Duodenal mucosa (tissue), 2 donors: ENCODE measurements around the gene NUMB.

Experiments
- H3K27ac ChIP-seq: one replicate; pipeline ENCODE4 v1.7.0; 2013; ENCODE audit warnings: low read depth, low read length
- H3K27me3 ChIP-seq, 2 donors: one replicate each; pipeline ENCODE4 v1.7.0; 2013; ENCODE audit warnings: low read length in 2 of 2, control low read depth in 1 of 2; ENCODE audit not compliant: insufficient read depth in 2 of 2, control insufficient read depth in 1 of 2
- H3K36me3 ChIP-seq, 2 donors: one replicate each; pipeline ENCODE4 v1.7.0; 2013; ENCODE audit warnings: low read length in 2 of 2, control low read depth in 1 of 2; ENCODE audit not compliant: insufficient read depth in 2 of 2, control insufficient read depth in 1 of 2
- H3K4me1 ChIP-seq, 2 donors: one replicate each; pipeline ENCODE4 v1.7.0; 2013; ENCODE audit warnings: low read length in 2 of 2, control low read depth in 1 of 2; ENCODE audit not compliant: insufficient read depth in 2 of 2, control insufficient read depth in 1 of 2
- H3K4me3 ChIP-seq, 2 donors: one replicate each; pipeline ENCODE4 v1.7.0; 2013; ENCODE audit warnings: low read length in 2 of 2, low read depth in 1 of 2
- H3K9ac ChIP-seq, 2 donors: one replicate each; pipeline ENCODE4 v1.7.0; 2013; ENCODE audit warnings: low read length in 2 of 2, low read depth in 1 of 2
- H3K9me3 ChIP-seq, 2 donors: one replicate each; pipeline ENCODE4 v1.7.0; 2013; ENCODE audit warnings: low read length in 2 of 2, control low read depth in 1 of 2; ENCODE audit not compliant: control insufficient read depth in 1 of 2

The NUMB gene

GRCh38 chr14:73458183-73458976, at the start of gene NUMB:
TSS of gene NUMB (minus strand) at chr14:73458546. CDS start at chr14:73355751, 102,795 bp downstream.
- H3K27ac ChIP-seq: peak within 1 kb of the TSS; percentile 88
- peak within 1 kb of the TSS; percentile 89 to 95 for H3K4me3 ChIP-seq
- H3K9ac ChIP-seq: peak within 1 kb of the TSS; percentile 91 to 95
- peaks cover 40 to 68% of the 10 kb centered on the region in 2 donors for H3K4me1 ChIP-seq
- no peaks in the 10 kb centered on the region for H3K27me3 ChIP-seq
- H3K36me3 ChIP-seq: no peaks in the 10 kb centered on the region
- H3K9me3 ChIP-seq: no peaks in the 10 kb centered on the region

GRCh38 chr14:73503648-73504047, 45.3 kb upstream of the NUMB start:
- no peak overlapping the region for H3K27ac ChIP-seq
- no peaks in the 10 kb centered on the region for H3K9me3 ChIP-seq
- no peaks in the 10 kb centered on the region for H3K4me1 ChIP-seq
- H3K4me3 ChIP-seq: no peak overlapping the region
- H3K36me3 ChIP-seq: peaks cover 0 to 13% of the 10 kb centered on the region in 2 donors
- H3K9ac ChIP-seq: no peak overlapping the region
- H3K27me3 ChIP-seq: no peaks in the 10 kb centered on the region

- Histone ChIP-seq H3K4me3 (no peak overlapping the region), H3K9me3 (no peaks in the 10 kb centered on the region), H3K9ac (no peak overlapping the region), H3K27ac (no peak overlapping the region), H3K27me3 (no peaks in the 10 kb centered on the region), H3K36me3 (peaks cover 0 to 18% of the 10 kb centered on the region in 2 donors), H3K4me1 (no peaks in the 10 kb centered on the region)
Measured at GRCh38 chr14:73502017-73502619, 43.8 kb upstream of the NUMB start.

GRCh38 chr14:73500360-73500759, 42.0 kb upstream of the NUMB start:
- H3K4me3 ChIP-seq: no peak overlapping the region
- H3K9me3 ChIP-seq: no peaks in the 10 kb centered on the region
- H3K9ac ChIP-seq: no peak overlapping the region
- no peak overlapping the region for H3K27ac ChIP-seq
- no peaks in the 10 kb centered on the region for H3K4me1 ChIP-seq
- H3K27me3 ChIP-seq: no peaks in the 10 kb centered on the region
- H3K36me3 ChIP-seq: peaks cover 0 to 21% of the 10 kb centered on the region in 2 donors

GRCh38 chr14:73494593-73494992, 36.2 kb upstream of the NUMB start:
- peaks cover 0 to 10% of the 10 kb centered on the region in 2 donors for H3K36me3 ChIP-seq
- no peak overlapping the region for H3K4me3 ChIP-seq
- H3K27me3 ChIP-seq: no peaks in the 10 kb centered on the region
- H3K9me3 ChIP-seq: no peaks in the 10 kb centered on the region
- H3K4me1 ChIP-seq: peaks cover 19 to 20% of the 10 kb centered on the region in 2 donors
- no peak overlapping the region for H3K27ac ChIP-seq
- no peak overlapping the region for H3K9ac ChIP-seq

GRCh38 chr14:73492670-73493069, 34.3 kb upstream of the NUMB start:
- peaks cover 0 to 3% of the 10 kb centered on the region in 2 donors for H3K36me3 ChIP-seq
- no peaks in the 10 kb centered on the region for H3K27me3 ChIP-seq
- H3K27ac ChIP-seq: no peak overlapping the region
- peaks cover 19 to 20% of the 10 kb centered on the region in 2 donors for H3K4me1 ChIP-seq
- no peak overlapping the region for H3K9ac ChIP-seq
- no peaks in the 10 kb centered on the region for H3K9me3 ChIP-seq
- peak overlapping the region; percentile 78 to 85 for H3K4me3 ChIP-seq

GRCh38 chr14:73492043-73492552, 33.8 kb upstream of the NUMB start:
- Histone ChIP-seq H3K4me3 (peak overlapping the region; percentile 78 to 85), H3K27ac (no peak overlapping the region), H3K9me3 (no peaks in the 10 kb centered on the region), H3K9ac (peak overlapping the region; percentile 78 to 89), H3K36me3 (peaks cover 0 to 3% of the 10 kb centered on the region in 2 donors), H3K27me3 (no peaks in the 10 kb centered on the region), H3K4me1 (peaks cover 19 to 20% of the 10 kb centered on the region in 2 donors)

- H3K4me1 ChIP-seq: peaks cover 19 to 20% of the 10 kb centered on the region in 2 donors
- H3K27me3 ChIP-seq: no peaks in the 10 kb centered on the region
- peak overlapping the region; percentile 78 to 89 for H3K9ac ChIP-seq
- peaks cover 0 to 2% of the 10 kb centered on the region in 2 donors for H3K36me3 ChIP-seq
- peak overlapping the region; percentile 78 to 85 for H3K4me3 ChIP-seq
- peak overlapping the region; percentile 84 for H3K27ac ChIP-seq
- no peaks in the 10 kb centered on the region for H3K9me3 ChIP-seq
Measured at GRCh38 chr14:73491256-73492042, 33.1 kb upstream of the NUMB start.

GRCh38 chr14:73489481-73490175, 31.3 kb upstream of the NUMB start:
- no peak overlapping the region for H3K4me3 ChIP-seq
- H3K36me3 ChIP-seq: no peaks in the 10 kb centered on the region
- peaks cover 19 to 20% of the 10 kb centered on the region in 2 donors for H3K4me1 ChIP-seq
- H3K27ac ChIP-seq: no peak overlapping the region
- H3K27me3 ChIP-seq: no peaks in the 10 kb centered on the region
- H3K9me3 ChIP-seq: no peaks in the 10 kb centered on the region
- no peak overlapping the region for H3K9ac ChIP-seq
